B cell (primary cell): Measurements from ENCODE around the gene MBTPS2. TPM values are rescaled to one million over a fixed set of nuclear protein-coding genes. Genes with fewer than 3 reads are reported as not detected.

Experiments
- ATAC-seq: fragments of 200-7000 bp; cut with Tn5 transposase; one replicate; pipeline ENCODE4 v1.10.0; 2021; ENCODE audit warnings: low read depth, mild to moderate bottlenecking, moderate number of reproducible peaks, moderate library complexity
- CTCF ChIA-PET: fragments of 350-600 bp; sonication (Branson Sonifier 250); formaldehyde crosslinking; loops from one replicate; lab custom pipeline; 2021; ENCODE audit warnings: antibody characterized with exemption, inconsistent platforms; lab: Charles Lee
- POLR2A ChIA-PET: fragments of 350-600 bp; sonication (Branson Sonifier 250); formaldehyde crosslinking; loops from one replicate; lab custom pipeline; 2021; ENCODE audit warnings: antibody characterized with exemption; lab: Charles Lee
- DNase-seq: peaks from one replicate; pipeline ENCODE4 v3.0.0; 2013
- H2AFZ ChIP-seq: 2 replicates; pipeline ENCODE4 v1.6.1; 2012; ENCODE audit warnings: mild to moderate bottlenecking, low read depth, low read length; ENCODE audit not compliant: insufficient read depth, poor library complexity, severe bottlenecking
- H3K27ac ChIP-seq, 2 donors: 1 replicate in 1 of 2; 2 replicates in 1 of 2; pipeline ENCODE4 v1.5.1; 2012 to 2013; ENCODE audit warnings: low read length in 2 of 2, mild to moderate bottlenecking in 2 of 2, moderate library complexity in 1 of 2
- H3K27me3 ChIP-seq, 4 experiments: fragments of 200-600 bp in 1 of 4; sonication (generic) in 1 of 4; replicated peaks in 1 of 4; 1 replicate in 2 of 4; 2 replicates in 2 of 4; pipeline versions ENCODE4 v1.6.1 to v1.7.0; 2013 to 2016; ENCODE audit warnings: low read length in 3 of 4, mild to moderate bottlenecking in 2 of 4, mixed read lengths in 1 of 4, moderate library complexity in 1 of 4; ENCODE audit not compliant: insufficient read depth in 4 of 4, control insufficient read depth in 3 of 4; ENCODE audit errors: control extremely low read depth in 1 of 4
- H3K36me3 ChIP-seq, 2 experiments: replicated peaks in 1 of 2; 1 replicate in 1 of 2; 2 replicates in 1 of 2; pipeline versions ENCODE4 v1.6.1 to v1.7.1; 2013; ENCODE audit warnings: low read length in 1 of 2; ENCODE audit not compliant: insufficient read depth in 2 of 2, control insufficient read depth in 1 of 2; ENCODE audit errors: control extremely low read depth in 1 of 2, extremely low read depth in 1 of 2
- H3K4me1 ChIP-seq, 2 donors: fragments of 200-600 bp in 1 of 2; sonication (generic) in 1 of 2; 1 replicate in 1 of 2; 2 replicates in 1 of 2; pipeline versions ENCODE4 v1.5.1 to v1.6.1; 2013 to 2017; ENCODE audit warnings: low read length in 2 of 2; ENCODE audit not compliant: control insufficient read depth in 2 of 2, insufficient read depth in 2 of 2
- H3K4me2 ChIP-seq: replicated peaks from 2 replicates; pipeline ENCODE3; 2012; ENCODE audit warnings: mild to moderate bottlenecking, low read depth, low read length; ENCODE audit not compliant: poor library complexity, severe bottlenecking
- H3K4me3 ChIP-seq, 5 experiments: fragments of 200-600 bp in 1 of 5; sonication (generic) in 1 of 5; 1 replicate in 3 of 5; 2 replicates in 2 of 5; pipeline versions ENCODE4 v1.5.1 to v1.7.0; 2011 to 2016; ENCODE audit warnings: low read length in 4 of 5, mild to moderate bottlenecking in 4 of 5, low read depth in 2 of 5, control low read depth in 1 of 5, moderate library complexity in 1 of 5; ENCODE audit not compliant: insufficient read depth in 1 of 5; ENCODE audit errors: control extremely low read depth in 1 of 5, extremely low read depth in 1 of 5
- H3K79me2 ChIP-seq: fragments of 200-600 bp; sonication (generic); one replicate; pipeline ENCODE4 v1.6.0; 2016; ENCODE audit warnings: low read length; ENCODE audit not compliant: control insufficient read depth, insufficient read depth
- H3K9ac ChIP-seq: fragments of 200-600 bp; sonication (generic); 2 replicates; pipeline ENCODE4 v1.6.1; 2017; ENCODE audit warnings: mild to moderate bottlenecking, low read length, moderate library complexity
- H3K9me3 ChIP-seq, 3 donors: one replicate each; pipeline versions ENCODE4 v1.6.1 to v1.7.1; 2013; ENCODE audit warnings: low read length in 2 of 3; ENCODE audit not compliant: control insufficient read depth in 2 of 3, insufficient read depth in 1 of 3; ENCODE audit errors: control extremely low read depth in 1 of 3
- H4K20me1 ChIP-seq: 2 replicates; pipeline ENCODE4 v1.6.0; 2012; ENCODE audit warnings: mild to moderate bottlenecking, low read length; ENCODE audit not compliant: insufficient read depth, control insufficient read depth, poor library complexity, severe bottlenecking
- H3K27ac Mint-ChIP-seq: one replicate; pipeline ENCODE4 v1.8.0; 2021; ENCODE audit warnings: mixed read lengths
- H3K27me3 Mint-ChIP-seq: one replicate; pipeline ENCODE4 v1.8.0; 2021; ENCODE audit warnings: mixed read lengths
- H3K4me1 Mint-ChIP-seq: one replicate; pipeline ENCODE4 v1.8.0; 2021; ENCODE audit warnings: mixed read lengths
- H3K4me3 Mint-ChIP-seq: one replicate; pipeline ENCODE4 v1.8.0; 2021; ENCODE audit warnings: mixed read lengths
- H3K9me3 Mint-ChIP-seq: one replicate; pipeline ENCODE4 v1.8.0; 2022; ENCODE audit warnings: mixed read lengths; ENCODE audit not compliant: insufficient read depth
- EZH2 ChIP-seq: IDR thresholded peaks from 2 replicates; pipeline ENCODE4 v1.6.1; 2012; ENCODE audit warnings: borderline replicate concordance, low read depth, mild to moderate bottlenecking, moderate library complexity, low read length; ENCODE audit not compliant: insufficient read depth, poor library complexity, severe bottlenecking
- WGBS: methylation state at CpG from one replicate; pipeline ENCODE4 v1.1.5; 2013; ENCODE audit warnings: missing lambda C conversion rate; ENCODE audit not compliant: insufficient coverage; 5-methylcytosine and 5-hydroxymethylcytosine counted together
- intact Hi-C: fragments of 100-400 bp; cut with micrococcal nuclease; formaldehyde crosslinking; loops from one replicate; pipeline ENCODE4 v1.10.0; 2022
- polyA plus RNA-seq: library from polyadenylated mRNA; depleted of rRNA; stranded (reverse); fragments of >200 nt; gene quantifications from 2 replicates; pipeline ENCODE4 v1.2.3, GENCODE V29; 2012
- total RNA-seq, 2 donors: library from RNA; stranded (reverse); fragments of 120-200 nt in 1 of 2; gene quantifications; 1 replicate in 1 of 2; 2 replicates in 1 of 2; pipeline versions ENCODE4 v1.2.3 to v1.2.4, GENCODE V29; 2013 to 2022
- TF ChIP-seq, protein P1 (sequence below): fragments of 200-600 bp; IDR thresholded peaks from one replicate; pipeline ENCODE4 v1.8.0; 2022; ENCODE audit warnings: antibody characterized with exemption, mild to moderate bottlenecking

Gene MBTPS2
- total and polyA plus RNA-seq, 2 donors (not counting 1 experiment from before 2014, with no cell fraction given) = 1.8 to 8.2 TPM

DNA sequence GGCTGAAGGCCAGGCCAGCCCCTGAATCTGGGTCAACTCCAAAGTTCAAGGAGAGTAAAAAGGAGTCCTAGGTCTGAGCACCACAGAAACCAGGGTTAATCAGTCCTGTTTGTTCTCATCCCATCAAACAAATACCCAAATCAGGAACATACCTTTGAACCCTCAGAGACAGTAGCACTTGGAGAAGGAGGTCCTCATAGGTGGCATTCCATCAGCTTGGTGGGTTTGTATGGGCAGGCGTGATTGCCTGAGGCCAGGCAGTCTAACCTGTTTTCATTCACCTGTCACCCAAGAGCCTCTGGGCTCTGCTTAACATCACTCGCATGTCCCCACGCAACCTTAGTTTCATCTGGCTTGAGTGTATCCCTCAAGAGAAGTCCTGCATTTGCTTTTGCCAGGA is 17.5 kb upstream of the MBTPS2 start:
- peaks cover 3% of the 10 kb centered on the region for H3K27me3 Mint-ChIP-seq

DNA sequence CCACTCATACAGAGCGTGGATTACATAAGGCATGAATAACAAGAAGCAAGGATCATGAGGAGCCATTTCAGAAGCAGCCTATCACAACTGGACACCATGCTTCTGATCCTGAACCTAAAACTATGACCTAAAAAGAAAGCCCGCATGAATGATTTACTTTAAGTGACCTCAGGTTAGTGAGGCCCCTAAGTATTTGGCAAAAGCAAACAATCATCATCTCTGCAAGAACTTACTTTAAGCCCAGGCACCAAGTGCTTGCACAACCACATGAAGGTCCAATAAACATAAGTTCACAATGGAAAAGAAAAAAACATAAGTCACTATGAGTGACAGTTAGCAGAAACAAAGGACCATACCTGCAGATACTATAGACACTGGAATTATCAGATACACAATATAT is 7.9 kb upstream of the MBTPS2 start:
- H3K27me3 ChIP-seq = peaks cover 0 to 3% (median 0%) of the 10 kb centered on the region in 4 experiments
- no peak overlapping the region for H2AFZ ChIP-seq
- no peaks in the 10 kb centered on the region for H4K20me1 ChIP-seq
- H3K79me2 ChIP-seq = no peaks in the 10 kb centered on the region
- WGBS = no CpG with 5 or more reads among the region's 2 CpGs
- H3K4me3 ChIP-seq = no peak overlapping the region
- no peaks in the 10 kb centered on the region for H3K9me3 ChIP-seq
- DNase-seq (no peak), ATAC-seq (no peak)
- H3K4me2 ChIP-seq = no peak overlapping the region
- no peak overlapping the region for H3K27ac Mint-ChIP-seq
- no peak overlapping the region for H3K27ac ChIP-seq
- H3K9ac ChIP-seq = no peak overlapping the region
- ChIA-PET POLR2A (no interaction called here), CTCF (no interaction called here)
- no peak for TF ChIP-seq EZH2
- TF ChIP-seq, protein P1, sequence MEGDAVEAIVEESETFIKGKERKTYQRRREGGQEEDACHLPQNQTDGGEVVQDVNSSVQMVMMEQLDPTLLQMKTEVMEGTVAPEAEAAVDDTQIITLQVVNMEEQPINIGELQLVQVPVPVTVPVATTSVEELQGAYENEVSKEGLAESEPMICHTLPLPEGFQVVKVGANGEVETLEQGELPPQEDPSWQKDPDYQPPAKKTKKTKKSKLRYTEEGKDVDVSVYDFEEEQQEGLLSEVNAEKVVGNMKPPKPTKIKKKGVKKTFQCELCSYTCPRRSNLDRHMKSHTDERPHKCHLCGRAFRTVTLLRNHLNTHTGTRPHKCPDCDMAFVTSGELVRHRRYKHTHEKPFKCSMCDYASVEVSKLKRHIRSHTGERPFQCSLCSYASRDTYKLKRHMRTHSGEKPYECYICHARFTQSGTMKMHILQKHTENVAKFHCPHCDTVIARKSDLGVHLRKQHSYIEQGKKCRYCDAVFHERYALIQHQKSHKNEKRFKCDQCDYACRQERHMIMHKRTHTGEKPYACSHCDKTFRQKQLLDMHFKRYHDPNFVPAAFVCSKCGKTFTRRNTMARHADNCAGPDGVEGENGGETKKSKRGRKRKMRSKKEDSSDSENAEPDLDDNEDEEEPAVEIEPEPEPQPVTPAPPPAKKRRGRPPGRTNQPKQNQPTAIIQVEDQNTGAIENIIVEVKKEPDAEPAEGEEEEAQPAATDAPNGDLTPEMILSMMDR = no peak
- intact Hi-C loops = no loop called here
- H3K36me3 ChIP-seq = no peaks in the 10 kb centered on the region
- no peak overlapping the region for H3K4me3 Mint-ChIP-seq
- H3K4me1 ChIP-seq = no peaks in the 10 kb centered on the region
- H3K4me1 Mint-ChIP-seq = no peaks in the 10 kb centered on the region
- peaks cover 8% of the 10 kb centered on the region for H3K27me3 Mint-ChIP-seq
- H3K9me3 Mint-ChIP-seq = no peaks in the 10 kb centered on the region

More for the DNA sequence above, 17.5 kb upstream of the MBTPS2 start:
- no peaks in the 10 kb centered on the region for H3K4me1 Mint-ChIP-seq
- ChIA-PET POLR2A (no interaction called here), CTCF (no interaction called here)
- Histone ChIP-seq H2AFZ (no peak overlapping the region), H3K4me2 (no peak overlapping the region), H3K4me3 (no peak overlapping the region), H3K27me3 (no peaks in the 10 kb centered on the region), H3K27ac (no peak overlapping the region), H3K9me3 (no peaks in the 10 kb centered on the region), H4K20me1 (no peaks in the 10 kb centered on the region), H3K4me1 (no peaks in the 10 kb centered on the region), H3K36me3 (no peaks in the 10 kb centered on the region), H3K9ac (no peak overlapping the region), H3K79me2 (no peaks in the 10 kb centered on the region)
- WGBS = 93% methylated on average over 2 of the region's 3 CpGs
- TF ChIP-seq, protein P1 = no peak
- TF ChIP-seq EZH2 = no peak
- DNase-seq = no peak
- intact Hi-C loops = no loop called here
- H3K9me3 Mint-ChIP-seq = no peaks in the 10 kb centered on the region
- no peak overlapping the region for H3K4me3 Mint-ChIP-seq
- ATAC-seq = no peak
- no peak overlapping the region for H3K27ac Mint-ChIP-seq
